Stimulated activated naive CD8-positive, alpha-beta T cell treated with anti-CD3 and anti-CD28 coated beads, Interleukin-15, Interleukin-2, amounts not matched to agents 100 U/mL and 50 U/mL, for 24 hours (primary cell): Measurements from ENCODE around the gene MCTS1.
"Not testable (repeated sequence)": the region's sequence is repeated elsewhere in the genome, so short reads cannot be mapped to it uniquely, and the experiment has no call there.

Experiments
- ATAC-seq: fragments of 150-1000 bp; cut with Tn5 transposase; one replicate; pipeline ENCODE4 v1.10.0; 2021
- DNase-seq: peaks from one replicate; pipeline ENCODE4 v3.0.0; 2021

MCTS1 gene, protein sequence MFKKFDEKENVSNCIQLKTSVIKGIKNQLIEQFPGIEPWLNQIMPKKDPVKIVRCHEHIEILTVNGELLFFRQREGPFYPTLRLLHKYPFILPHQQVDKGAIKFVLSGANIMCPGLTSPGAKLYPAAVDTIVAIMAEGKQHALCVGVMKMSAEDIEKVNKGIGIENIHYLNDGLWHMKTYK

DNA sequence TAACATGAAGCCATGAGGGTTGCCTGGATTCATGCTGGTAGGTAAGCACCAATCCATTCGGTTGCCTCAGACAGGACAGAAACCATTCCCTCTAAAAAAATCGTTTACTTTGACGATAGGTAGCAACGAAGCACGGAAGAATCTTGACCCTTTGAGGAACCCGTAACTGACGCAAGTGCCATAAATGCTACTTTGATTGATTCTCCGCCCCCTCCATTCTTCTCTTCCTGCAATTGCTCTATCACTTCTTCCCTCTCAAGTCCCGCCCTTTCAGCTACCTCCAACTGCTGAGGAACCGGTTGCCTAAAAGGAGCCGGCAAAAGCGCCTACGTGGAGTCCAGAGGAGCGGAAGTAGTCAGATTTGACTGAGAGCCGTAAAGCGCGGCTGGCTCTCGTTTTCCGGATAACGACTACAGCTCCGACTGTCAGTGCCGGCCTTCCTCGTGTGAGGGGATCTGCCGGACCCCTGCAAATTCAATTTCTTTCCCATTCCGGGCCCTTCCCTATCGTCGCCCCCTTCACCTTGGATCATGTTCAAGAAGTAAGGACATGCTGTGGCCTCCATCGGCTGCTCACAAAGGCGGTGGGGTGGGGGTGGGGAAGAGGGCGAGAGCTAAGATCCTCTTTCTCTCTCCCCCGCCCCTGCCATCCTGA is at the start of gene MCTS1:
Gene MCTS1 (plus strand): TSS at position 395 of the 654 bp plus-strand sequence. CDS start 136 bp downstream, at position 531.
- peak; percentile 98 for ATAC-seq
- peak; percentile 73 for DNase-seq

DNA sequence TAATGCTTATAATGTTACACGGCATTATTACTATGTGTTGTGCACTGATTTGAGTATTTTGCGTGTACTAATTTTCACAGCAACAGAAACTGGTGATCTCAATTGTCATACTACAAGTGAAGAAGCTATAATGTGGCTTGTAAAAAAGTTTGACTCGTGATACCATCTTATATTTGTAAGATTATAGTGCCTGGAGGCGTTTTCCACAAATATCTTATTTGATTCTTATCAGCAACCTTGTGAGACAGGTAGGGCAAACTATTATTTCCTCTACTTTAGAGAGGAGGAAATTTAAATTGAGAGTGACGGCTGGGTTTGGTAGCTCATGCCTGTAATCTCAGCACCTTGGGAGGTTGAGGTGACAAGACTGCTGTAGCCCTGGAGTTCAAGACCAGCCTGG is 47.6 kb upstream of the MCTS1 start:
- no peak for ATAC-seq
- DNase-seq, result no peak

DNA sequence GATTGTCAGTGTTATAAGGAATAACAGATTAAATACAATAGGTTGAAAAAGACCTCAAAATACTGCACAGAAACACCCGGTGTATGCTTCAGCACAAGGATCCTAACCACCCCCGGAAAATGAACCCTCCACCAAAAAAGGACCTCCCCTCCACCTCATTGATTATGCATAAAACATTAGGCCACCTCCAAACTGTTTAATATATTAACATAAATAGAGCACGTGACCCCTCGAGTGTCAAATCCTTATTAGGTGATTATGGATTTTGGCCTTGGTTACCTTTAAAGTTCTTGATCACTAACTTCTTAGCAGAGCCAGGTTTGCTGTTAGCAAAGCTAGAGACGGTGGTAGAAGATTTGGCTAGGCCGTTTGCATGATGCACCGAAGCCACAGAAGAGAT is 44.1 kb upstream of the MCTS1 start:
- DNase-seq (no peak), ATAC-seq (no peak)

DNA sequence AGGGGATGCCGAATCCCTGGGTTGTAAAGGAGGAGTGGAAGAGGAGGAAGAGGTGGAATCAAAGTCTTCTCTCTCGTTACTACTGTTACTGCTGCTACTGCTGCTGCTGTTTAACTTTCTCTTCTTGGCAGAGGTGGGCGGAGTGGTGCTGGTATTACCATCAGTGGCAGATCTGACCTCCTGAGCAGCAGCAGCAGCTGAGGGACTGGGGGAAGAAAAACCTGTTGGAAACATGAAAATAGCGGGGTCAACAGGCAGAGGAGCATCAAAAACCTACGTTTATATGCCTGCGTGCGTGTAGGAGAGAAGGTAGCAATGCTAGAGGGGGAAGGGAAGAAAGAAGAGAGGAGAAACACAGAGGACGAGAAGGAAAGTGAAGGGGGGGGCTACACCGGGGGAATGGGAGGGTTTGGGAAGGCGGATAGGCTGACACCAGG is 43.5 kb upstream of the MCTS1 start:
- DNase-seq (peak; percentile 37), ATAC-seq (peak; percentile 35)

DNA sequence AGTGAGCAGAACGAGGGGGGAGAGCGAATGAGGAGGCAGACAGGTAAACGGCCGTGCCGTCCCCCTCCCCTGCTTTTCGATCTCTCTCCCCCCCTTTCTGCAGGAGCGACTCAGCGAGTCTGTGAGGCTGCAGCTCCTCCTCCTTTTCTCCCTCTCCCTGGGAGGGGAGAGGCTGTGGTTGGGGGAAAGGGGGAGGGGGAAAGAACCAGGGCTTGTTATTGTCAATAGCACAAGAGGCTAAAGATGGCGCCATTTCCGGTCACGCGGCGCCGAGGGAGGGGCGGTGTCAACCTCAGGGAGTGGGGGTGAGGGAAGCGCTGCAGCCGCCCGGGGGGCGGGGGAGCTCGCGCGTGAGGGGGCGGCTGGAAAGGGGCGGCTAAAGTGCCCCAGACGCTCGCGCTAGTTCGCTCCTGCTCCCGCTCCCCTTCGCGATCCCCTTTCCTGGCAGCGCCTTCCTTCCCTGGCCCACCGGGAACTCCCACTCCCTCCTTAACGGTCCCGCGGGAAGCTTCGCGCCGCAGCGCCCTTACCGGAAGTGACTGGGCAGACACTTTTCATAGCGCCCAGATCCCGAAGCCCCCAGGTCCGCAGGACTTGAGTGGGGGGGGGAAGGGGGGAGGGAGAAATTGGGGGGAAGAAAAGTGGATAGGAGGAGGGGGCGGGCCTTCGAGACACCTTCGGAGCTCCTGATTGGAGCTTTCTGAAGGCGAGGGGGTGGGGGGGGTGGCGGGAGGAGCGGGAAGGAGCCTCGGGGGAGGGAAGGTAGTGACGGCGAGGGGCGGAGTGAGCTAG is 42.9 kb upstream of the MCTS1 start, which contains the start of gene CUL4B:
Gene CUL4B (minus strand): TSS at position 121 of the 792 bp plus-strand sequence. CDS start 324 bp downstream, outside the sequence.
- peak; percentile 91 for ATAC-seq
- DNase-seq, result peak; percentile 88

DNA sequence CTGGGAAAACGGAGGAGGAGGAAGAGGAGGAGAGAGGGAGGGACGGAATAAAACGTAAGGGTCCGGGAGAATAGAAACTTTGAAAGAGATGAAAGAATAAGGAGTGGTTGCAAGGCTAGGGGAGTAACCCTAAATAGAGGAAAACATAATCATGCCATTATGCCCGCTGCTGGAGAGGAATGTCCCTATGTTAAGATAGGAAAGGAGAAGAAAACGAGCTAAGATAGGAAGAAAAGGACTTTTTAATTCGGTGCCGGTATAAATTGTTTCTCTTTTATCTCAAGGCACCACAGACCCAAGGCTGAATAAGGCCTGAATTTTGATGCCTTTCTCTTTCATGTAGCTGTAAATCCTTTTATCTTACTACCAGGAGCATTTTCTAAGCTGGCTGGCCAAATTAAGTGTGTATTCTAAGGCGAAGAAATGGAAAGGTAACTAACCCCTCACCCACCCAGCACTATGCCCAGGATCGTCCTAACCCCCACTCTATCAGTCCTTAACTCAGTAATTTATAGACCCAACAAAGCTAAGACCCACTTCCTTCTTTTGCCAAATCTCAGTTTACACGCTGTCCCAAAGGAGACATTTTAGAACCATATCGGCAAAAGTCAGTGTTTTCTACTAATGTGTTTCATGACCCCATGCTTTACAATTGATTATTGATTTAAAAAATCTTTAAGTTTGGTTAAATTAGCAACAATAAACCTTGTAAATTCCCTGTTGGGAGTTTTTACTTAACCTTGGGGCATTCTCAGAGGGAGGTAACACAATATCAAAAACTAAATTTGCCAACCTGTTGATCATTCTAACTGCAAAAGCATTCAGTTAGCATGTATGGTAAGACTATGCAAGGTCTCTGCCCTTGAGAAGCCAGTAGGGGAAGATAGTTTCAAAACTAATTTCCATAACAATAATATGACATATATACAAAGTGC is 42.0 kb upstream of the MCTS1 start:
- DNase-seq (no peak), ATAC-seq (no peak)

DNA sequence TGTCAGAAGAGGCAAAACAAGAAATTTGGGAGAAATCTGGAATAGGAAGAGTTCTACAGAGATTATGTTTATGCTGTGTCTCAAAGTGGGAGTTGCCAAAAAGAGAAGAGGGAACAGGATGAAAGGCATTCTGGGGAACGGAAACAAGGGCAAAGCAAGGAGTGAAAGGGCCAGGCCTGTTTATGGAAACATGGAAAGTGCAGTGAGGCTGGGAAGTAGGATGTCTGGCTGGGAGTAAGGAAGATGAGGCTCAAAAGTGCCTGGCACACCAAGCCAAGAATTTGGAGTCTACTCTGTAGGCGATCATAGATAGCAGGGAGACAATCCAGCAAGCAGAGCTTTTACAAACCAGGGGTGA is 41.4 kb upstream of the MCTS1 start:
- no peak for ATAC-seq
- no peak for DNase-seq

DNA sequence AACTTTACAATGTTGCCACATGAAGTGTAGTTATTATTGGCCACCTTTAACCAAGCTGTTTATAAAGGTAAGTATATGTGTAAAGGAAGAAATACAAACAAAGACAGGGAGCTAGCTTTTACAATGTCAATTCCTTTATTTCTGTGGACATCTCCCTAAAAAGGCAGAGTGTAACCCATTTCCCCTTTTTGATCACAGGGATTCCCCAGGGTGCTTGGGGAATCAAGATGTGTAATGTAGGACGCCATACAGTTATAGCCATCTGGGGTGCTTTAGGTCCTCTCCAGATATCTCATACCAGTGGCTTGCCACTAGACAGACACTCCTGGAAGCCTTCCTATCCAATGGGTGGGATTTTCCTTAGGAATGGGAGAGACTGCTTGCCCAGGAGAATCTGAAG is 39.0 kb upstream of the MCTS1 start:
- no peak for DNase-seq
- ATAC-seq, result no peak

DNA sequence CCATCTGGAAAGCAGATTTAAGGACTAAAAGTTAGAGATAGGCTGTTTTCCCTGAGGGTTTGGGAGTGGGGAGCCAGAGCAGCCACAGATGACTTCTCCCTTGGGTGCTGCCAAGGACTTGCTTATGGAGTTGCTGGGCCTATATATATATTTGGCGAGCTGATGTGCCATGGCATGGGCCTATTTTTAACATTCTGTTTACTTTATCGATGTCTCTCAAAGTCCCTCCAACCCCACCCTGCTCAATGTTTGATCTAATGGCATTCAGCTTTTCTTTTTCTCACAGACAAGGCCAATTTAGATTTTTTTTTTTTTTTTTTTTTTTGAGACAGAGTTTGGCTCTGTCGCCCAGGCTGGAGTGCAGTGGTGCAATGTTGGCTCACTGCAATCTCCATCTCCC is 37.1 kb upstream of the MCTS1 start:
- no peak for ATAC-seq

DNA sequence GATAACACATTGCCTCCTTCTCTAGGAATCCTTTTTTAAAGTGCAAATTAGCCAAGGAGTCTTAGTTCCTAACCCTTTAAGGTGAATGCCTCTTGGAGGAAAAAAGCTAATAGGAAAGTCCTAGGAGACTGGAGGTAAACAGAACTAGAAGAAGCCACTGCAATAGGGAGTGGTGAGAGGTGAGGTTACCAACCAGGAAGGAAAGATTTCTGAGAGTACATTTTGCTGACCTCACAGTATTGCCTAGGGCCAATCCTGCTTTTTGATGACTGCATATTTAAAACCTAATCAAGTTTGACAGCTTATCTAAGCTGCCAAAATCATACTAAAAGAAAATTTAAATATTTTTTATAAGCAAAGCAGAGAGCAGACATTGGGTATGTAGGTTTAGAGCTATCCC is 35.9 kb upstream of the MCTS1 start:
- no peak for DNase-seq
- no peak for ATAC-seq

More for the DNA sequence above, 37.1 kb upstream of the MCTS1 start:
- DNase-seq, result no peak

DNA sequence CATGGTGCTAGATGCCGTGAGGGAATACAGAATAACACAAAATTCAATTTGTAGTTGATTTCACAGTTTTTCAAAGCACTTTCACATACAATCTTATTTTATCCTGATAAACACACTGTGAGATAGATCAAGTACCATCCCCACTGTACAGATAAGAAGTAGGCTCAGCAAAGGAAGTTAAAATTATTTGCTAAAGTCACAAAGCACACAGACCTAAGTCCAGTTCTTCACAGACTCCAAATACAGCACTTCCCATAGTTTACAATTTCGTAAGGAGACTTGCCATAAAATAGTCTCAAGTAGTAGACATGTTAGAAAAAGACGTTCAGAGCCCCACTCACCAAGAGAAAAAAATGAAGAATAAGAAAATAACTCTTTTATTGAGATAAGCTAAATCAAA is 35.3 kb upstream of the MCTS1 start:
- ATAC-seq, result no peak

DNA sequence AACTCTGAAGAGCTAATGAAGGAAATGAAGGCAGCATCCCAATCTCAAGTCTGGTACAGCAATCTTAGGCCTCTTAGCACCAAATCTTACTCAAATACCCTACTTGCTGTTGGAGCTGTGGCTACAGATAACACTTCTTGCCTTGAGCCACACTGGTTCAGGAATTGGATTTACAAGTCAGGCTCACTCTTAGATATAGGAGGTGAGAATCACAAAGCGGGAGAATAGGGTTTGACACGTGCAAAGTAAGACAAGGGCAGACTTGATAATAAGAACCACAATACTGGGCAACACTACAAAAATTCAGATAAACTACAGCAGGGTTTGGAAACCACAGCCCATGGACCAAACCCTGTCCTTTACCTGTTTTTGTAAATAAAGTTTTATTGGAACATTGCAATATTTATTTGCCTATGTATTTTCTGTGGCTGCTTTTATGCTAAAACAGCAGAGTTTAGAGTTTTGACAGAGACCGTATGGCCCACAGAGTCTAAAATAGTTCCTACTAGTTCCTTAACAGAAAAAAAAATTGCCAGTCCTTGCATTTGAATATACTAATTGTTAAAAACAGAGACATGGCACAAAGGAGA is 33.8 kb upstream of the MCTS1 start:
- ATAC-seq (no peak), DNase-seq (no peak)

More for the DNA sequence above, 35.3 kb upstream of the MCTS1 start:
- no peak for DNase-seq

DNA sequence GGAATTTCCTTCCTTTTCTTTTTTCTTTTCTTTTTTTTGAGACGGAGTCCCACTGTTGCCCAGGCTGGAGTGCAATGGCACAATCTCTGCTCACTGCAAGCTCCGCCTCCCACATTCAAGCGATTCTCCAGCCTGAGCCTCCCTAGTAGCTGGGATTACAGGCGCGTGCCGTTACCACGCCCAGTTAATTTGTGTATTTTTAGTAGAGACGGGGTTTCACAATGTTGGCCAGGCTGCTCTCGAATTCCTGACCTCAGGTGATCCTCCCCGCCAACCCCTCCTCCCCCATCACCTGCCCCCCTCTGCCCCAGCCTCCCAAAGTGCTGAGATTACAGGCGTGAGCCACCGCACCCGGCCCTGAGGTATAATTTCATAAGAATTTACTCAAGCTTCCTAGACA is 30.1 kb upstream of the MCTS1 start:
- not testable (repeated sequence) for ATAC-seq

DNA sequence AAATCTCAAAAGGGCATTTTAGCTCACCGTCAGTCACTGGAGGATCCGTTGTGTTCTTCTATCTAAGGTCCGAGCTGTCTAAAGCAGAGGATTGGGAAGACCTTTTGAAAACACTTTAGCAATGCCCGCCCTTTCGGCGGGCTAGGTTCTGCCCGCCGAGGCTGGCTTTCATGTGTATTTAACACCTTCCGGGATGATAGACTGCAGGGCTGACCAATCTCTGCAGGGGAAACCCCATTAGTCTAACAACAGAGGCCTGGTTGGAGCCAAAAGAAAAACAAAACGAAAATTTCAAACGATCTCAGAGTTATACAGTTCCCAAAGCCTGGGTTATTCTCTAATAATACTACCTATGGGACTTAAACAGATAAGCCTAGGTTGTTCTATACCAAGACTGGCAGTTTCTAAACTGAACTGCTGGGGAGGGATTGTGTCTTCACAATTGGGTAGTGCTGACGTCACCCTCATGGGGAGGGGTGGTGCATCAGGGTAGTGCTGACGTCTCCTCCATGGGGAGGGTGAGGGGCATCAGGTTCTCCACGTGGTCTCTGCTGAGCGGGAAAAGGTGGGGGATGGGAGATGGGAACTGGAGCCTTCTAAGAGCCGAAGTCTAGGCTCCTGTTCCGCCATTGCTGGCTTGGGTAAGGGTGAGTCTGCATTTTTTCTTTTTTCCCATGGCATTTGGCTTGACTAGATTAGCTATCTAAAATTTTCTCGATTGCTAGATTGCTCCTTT is 28.4 kb upstream of the MCTS1 start:
- no peak for ATAC-seq

More for the DNA sequence above, 30.1 kb upstream of the MCTS1 start:
- DNase-seq, result not testable (repeated sequence)

DNA sequence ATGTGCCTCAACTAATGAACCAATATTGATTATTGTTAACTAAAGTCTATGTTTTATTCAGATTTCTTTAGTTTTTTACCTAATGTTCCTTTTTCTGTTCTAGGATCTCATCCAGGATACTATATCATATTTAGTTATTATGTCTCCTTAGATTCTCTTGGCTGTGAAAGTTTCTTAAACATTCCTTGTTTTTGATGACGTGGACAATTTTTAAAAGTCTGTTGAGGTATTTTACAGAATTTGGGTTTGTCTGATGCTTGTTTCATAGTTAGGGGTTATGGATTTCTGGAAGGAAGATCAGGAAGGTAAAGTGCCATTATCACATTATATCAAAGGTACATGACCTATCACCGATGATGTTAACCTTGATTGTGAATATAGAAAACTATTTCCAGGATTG is 18.2 kb upstream of the MCTS1 start:
- no peak for ATAC-seq

More for the DNA sequence above, 28.4 kb upstream of the MCTS1 start:
- no peak for DNase-seq

DNA sequence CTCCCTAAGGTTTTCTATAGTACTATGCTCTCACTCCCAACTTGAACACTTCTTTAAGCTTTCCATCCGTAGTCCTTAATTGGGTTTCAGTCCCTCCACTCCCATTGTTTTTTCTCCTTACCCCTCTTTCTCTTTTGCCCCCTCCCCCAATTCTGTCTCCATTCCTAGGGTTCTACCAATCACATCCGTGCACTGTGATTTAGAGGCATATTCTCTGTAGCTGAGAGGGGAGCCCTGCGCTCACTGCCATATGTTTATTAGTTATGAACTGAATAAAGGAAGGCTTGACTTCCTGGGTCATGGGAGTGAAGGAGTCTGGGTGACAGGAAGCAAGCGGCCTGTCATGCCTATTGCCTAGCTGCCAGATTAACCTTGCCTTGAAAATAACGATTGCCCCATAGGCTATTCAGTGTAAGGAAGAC is 471 bp downstream of the MCTS1 start:
- ATAC-seq, result peak; percentile 67

More for the DNA sequence above, 18.2 kb upstream of the MCTS1 start:
- DNase-seq, result no peak

DNA sequence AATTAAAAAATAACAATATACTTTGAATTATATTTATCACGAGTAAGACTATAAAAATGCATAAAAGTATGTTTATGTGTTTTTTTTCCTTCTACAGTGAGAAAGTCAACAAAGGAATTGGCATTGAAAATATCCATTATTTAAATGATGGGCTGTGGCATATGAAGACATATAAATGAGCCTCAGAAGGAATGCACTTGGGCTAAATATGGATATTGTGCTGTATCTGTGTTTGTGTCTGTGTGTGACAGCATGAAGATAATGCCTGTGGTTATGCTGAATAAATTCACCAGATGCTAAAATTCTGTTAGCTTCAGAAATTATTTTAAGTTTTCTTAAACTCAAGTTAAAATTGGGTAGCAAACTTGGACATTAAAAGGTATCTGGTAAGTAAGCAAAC is 8.2 kb downstream of the MCTS1 start:
- ATAC-seq (no peak), DNase-seq (no peak)

More for the DNA sequence above, 471 bp downstream of the MCTS1 start:
- DNase-seq, result peak; percentile 8

DNA sequence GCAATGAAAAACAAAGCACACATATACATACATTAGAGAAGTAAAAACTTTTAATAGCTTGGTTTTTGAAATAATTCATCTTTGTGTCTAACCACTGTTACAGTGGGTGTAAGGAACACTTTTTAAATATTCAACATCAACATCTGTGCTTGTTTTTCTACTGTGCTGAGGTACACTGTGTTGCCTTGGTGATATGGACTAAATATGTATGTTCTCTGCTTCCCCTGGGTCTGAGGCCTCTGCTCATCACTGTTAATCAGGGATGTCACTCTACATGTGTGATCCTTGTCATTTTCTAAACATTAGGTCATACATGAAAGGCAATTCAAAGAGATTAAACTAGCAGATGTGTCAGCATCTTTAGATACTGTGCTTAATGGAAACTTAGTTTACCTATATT is 10.9 kb downstream of the MCTS1 start:
- ATAC-seq (no peak), DNase-seq (no peak)

DNA sequence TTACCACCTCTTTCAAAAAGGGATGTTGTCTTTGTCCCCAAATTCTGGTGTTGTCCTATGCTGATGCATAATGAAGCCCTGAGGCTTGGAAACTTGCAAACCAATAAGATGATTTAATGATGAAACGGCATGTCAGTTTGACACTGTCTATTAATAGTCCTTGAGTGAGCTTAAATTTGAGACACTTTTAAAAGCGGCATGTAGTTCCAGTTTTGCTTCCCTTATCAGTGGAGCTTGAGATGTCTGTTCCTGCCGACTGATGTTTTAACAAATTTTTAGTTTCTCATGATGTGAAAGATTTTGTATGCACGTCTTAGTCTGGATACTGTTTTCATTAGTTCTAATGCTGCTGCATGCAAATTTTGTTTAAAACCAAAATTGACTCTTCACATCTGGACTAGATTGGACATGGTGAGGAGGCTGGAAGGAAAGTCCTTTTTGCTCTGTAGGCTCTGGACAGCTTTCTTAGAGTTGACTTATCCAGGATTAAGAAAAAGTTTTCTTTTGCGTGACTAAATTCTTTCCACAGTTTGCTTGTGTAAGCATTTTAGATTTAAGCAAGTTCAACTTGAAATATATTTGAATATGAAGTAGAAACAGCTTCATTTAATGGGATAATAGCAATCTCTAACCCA is 14.2 kb downstream of the MCTS1 start:
- no peak for ATAC-seq
- no peak for DNase-seq

DNA sequence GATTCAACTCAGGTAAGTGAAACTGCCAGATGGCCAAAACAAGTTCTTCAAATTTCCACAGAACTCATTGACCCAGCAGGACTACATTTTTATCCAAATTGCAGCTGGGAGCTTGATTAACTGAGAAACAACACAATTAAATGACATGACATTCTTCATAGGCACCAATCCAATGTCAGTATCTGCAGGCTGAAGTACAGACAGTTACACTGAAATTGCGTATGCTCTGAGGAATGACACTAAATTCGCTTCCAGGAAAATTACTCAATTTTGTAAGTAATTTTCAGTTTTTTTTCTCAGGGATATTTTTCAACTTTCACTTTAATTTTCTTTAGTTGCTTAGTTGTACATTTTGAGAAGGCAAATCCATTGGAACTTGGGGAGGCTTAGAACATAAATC is 21.5 kb downstream of the MCTS1 start:
- DNase-seq, result no peak
- ATAC-seq, result no peak
